DMS 273 (cell line): ENCODE measurements around the gene PPP1R37.

Source experiments
- DNase-seq: peaks from one replicate; lab custom pipeline; 2025; ENCODE audit not compliant: unreplicated experiment; lab: John Stamatoyannopoulos, UW

Gene PPP1R37

GRCh38 chr19:45150751-45151281, 57.8 kb downstream of the PPP1R37 start:
- no peak for DNase-seq

- DNase-seq: peak; percentile 36
Measured at GRCh38 chr19:45151320-45151719, 58.3 kb downstream of the PPP1R37 start.

- no peak for DNase-seq
Measured at GRCh38 chr19:45151821-45152503, 59.0 kb downstream of the PPP1R37 start.

GRCh38 chr19:45152504-45153338, 59.7 kb downstream of the PPP1R37 start:
- DNase-seq: peak; percentile 84

GRCh38 chr19:45153339-45154063, 60.5 kb downstream of the PPP1R37 start:
- peak; percentile 61 for DNase-seq

GRCh38 chr19:45154064-45154827, 61.3 kb downstream of the PPP1R37 start:
- no peak for DNase-seq

- no peak for DNase-seq
Measured at GRCh38 chr19:45156011-45156630, 63.1 kb downstream of the PPP1R37 start.

GRCh38 chr19:45156751-45157150, 63.8 kb downstream of the PPP1R37 start:
- no peak for DNase-seq

- no peak for DNase-seq
Measured at GRCh38 chr19:45158503-45159209, 65.7 kb downstream of the PPP1R37 start.

- no peak for DNase-seq
Measured at GRCh38 chr19:45159210-45159970, 66.4 kb downstream of the PPP1R37 start.

- no peak for DNase-seq
Measured at GRCh38 chr19:45159971-45160324, 67.0 kb downstream of the PPP1R37 start.

- peak; percentile 52 for DNase-seq
Measured at GRCh38 chr19:45160870-45161737, 68.1 kb downstream of the PPP1R37 start, which contains the start of gene NKPD1. TSS of gene NKPD1 (minus strand) at chr19:45160982. CDS start at chr19:45160150, 832 bp downstream.

- peak; percentile 38 for DNase-seq
Measured at GRCh38 chr19:45161738-45162607, 69.0 kb downstream of the PPP1R37 start.

GRCh38 chr19:45162608-45163143, 69.7 kb downstream of the PPP1R37 start:
- DNase-seq: peak; percentile 33

- DNase-seq: no peak
Measured at GRCh38 chr19:45163156-45163555, 70.2 kb downstream of the PPP1R37 start.

GRCh38 chr19:45163751-45164460, 70.9 kb downstream of the PPP1R37 start:
- no peak for DNase-seq
